CD4-positive, alpha-beta T cell treated with Interleukin-6 at 100 ng/mL for 8 hours (primary cell): Measurements from ENCODE around the gene SIPA1L3.
"Not testable (repeated sequence)": the region's sequence is repeated elsewhere in the genome, so short reads cannot be mapped to it uniquely, and the experiment has no call there.

Experiments used
- DNase-seq: peaks from one replicate; pipeline ENCODE4 v3.0.0-alpha.2; 2020; ENCODE audit warnings: mixed read lengths, low spot score

The SIPA1L3 gene

GRCh38 chr19:38022791-38023670 lies 116.0 kb downstream of the SIPA1L3 start:
- DNase-seq, result no peak

GRCh38 chr19:38023671-38024541 lies 116.9 kb downstream of the SIPA1L3 start:
- no peak for DNase-seq

- DNase-seq, result no peak
These were observed 118.2 kb downstream of the SIPA1L3 start for GRCh38 chr19:38024992-38025908.

GRCh38 chr19:38025909-38026307 lies 118.9 kb downstream of the SIPA1L3 start:
- no peak for DNase-seq

GRCh38 chr19:38028913-38029510 lies 122.0 kb downstream of the SIPA1L3 start:
- DNase-seq, result no peak

- not testable (repeated sequence) for DNase-seq
These were observed 123.0 kb downstream of the SIPA1L3 start for GRCh38 chr19:38030001-38030400.

GRCh38 chr19:38030686-38031422 lies 123.8 kb downstream of the SIPA1L3 start:
- no peak for DNase-seq

GRCh38 chr19:38031423-38031770 lies 124.4 kb downstream of the SIPA1L3 start:
- no peak for DNase-seq

GRCh38 chr19:38032151-38032550 lies 125.1 kb downstream of the SIPA1L3 start:
- no peak for DNase-seq

GRCh38 chr19:38032951-38033350 lies 125.9 kb downstream of the SIPA1L3 start:
- no peak for DNase-seq

GRCh38 chr19:38033658-38034491 lies 126.9 kb downstream of the SIPA1L3 start:
- DNase-seq, result no peak

- no peak for DNase-seq
These were observed 127.5 kb downstream of the SIPA1L3 start for GRCh38 chr19:38034492-38034860.

GRCh38 chr19:38035515-38036495 lies 128.8 kb downstream of the SIPA1L3 start:
- no peak for DNase-seq

- DNase-seq, result no peak
These were observed 130.0 kb downstream of the SIPA1L3 start for GRCh38 chr19:38036707-38037611.

GRCh38 chr19:38039966-38040365 lies 133.0 kb downstream of the SIPA1L3 start:
- no peak for DNase-seq

- no peak for DNase-seq
These were observed 135.1 kb downstream of the SIPA1L3 start for GRCh38 chr19:38042132-38042531.

GRCh38 chr19:38043649-38044144 lies 136.7 kb downstream of the SIPA1L3 start:
- DNase-seq, result no peak
